ENCODE results near the gene DOP1B.
A peak's percentile ranks its signal among the peaks of the same experiment; 100 is the strongest.
"Not testable (repeated sequence)": the region's sequence is repeated elsewhere in the genome, so short reads cannot be mapped to it uniquely, and the experiment has no call there.

The DOP1B gene

GRCh38 chr21:36156815-36157670, at the start of gene DOP1B:
TSS of gene DOP1B (plus strand) at chr21:36156824. CDS start at chr21:36164734, 7,910 bp downstream.
- peak; percentile 2 to 7 for ATAC-seq

- ATAC-seq = no peak
Observed at GRCh38 chr21:36109868-36110267, 46.8 kb upstream of the DOP1B start.

- ATAC-seq = no peak
Observed at GRCh38 chr21:36111238-36111637, 45.4 kb upstream of the DOP1B start.

GRCh38 chr21:36113647-36114428, 42.8 kb upstream of the DOP1B start:
- peak; percentile 37 to 42 for ATAC-seq

- no peak for ATAC-seq
Observed at GRCh38 chr21:36115138-36115730, 41.4 kb upstream of the DOP1B start.

GRCh38 chr21:36117286-36117741, 39.3 kb upstream of the DOP1B start:
- no peak for ATAC-seq

GRCh38 chr21:36120304-36120888, 36.2 kb upstream of the DOP1B start:
- ATAC-seq = no peak

- no peak for ATAC-seq
Observed at GRCh38 chr21:36122977-36123376, 33.6 kb upstream of the DOP1B start.

GRCh38 chr21:36124395-36124794, 32.2 kb upstream of the DOP1B start:
- ATAC-seq = no peak

- ATAC-seq = no peak
Observed at GRCh38 chr21:36125512-36126207, 31.0 kb upstream of the DOP1B start.

GRCh38 chr21:36126208-36126565, 30.4 kb upstream of the DOP1B start:
- no peak for ATAC-seq

- no peak for ATAC-seq
Observed at GRCh38 chr21:36126621-36127110, 30.0 kb upstream of the DOP1B start.

GRCh38 chr21:36127250-36127904, 29.2 kb upstream of the DOP1B start:
- no peak for ATAC-seq

GRCh38 chr21:36127977-36128376, 28.6 kb upstream of the DOP1B start:
- ATAC-seq = no peak

GRCh38 chr21:36129219-36129618, 27.4 kb upstream of the DOP1B start:
- ATAC-seq = no peak

- not testable (repeated sequence) for ATAC-seq
Observed at GRCh38 chr21:36130414-36130762, 26.2 kb upstream of the DOP1B start.

GRCh38 chr21:36130839-36131238, 25.8 kb upstream of the DOP1B start:
- ATAC-seq = not testable (repeated sequence)

GRCh38 chr21:36132696-36133095, 23.9 kb upstream of the DOP1B start:
- no peak for ATAC-seq

GRCh38 chr21:36134803-36135390, 21.7 kb upstream of the DOP1B start, which contains the start of gene CBR3:
TSS of gene CBR3 (plus strand) at chr21:36135079. CDS start at chr21:36135193, 114 bp downstream.
- peak; percentile 48 to 53 for ATAC-seq

GRCh38 chr21:36135391-36136102, 21.1 kb upstream of the DOP1B start:
- peak; percentile 81 for ATAC-seq
